GM12878 (cell line): ENCODE measurements around the gene MRPL36. TPM values are rescaled to one million over a fixed set of nuclear protein-coding genes. Genes with fewer than 3 reads are reported as not detected.

Experiments used
- ATAC-seq: fragments of 200-7000 bp; cut with Tn5 transposase; 3 replicates; pipeline ENCODE4 v1.9.1; 2020; ENCODE audit warnings: mild to moderate bottlenecking, moderate library complexity
- BruUV-seq: library from RNA; stranded (reverse); fragments of 400-500 nt; replicated peaks from 2 replicates; lab custom pipeline; 2021; lab: Mats Ljungman, UMichigan
- CTCF ChIA-PET: fragments of 300-600 bp; sonication (Branson Sonifier 250); formaldehyde crosslinking; extraction: SDS; loops from one replicate; lab custom pipeline; 2021; ENCODE audit warnings: inconsistent platforms; lab: Yijun Ruan, JAX
- POLR2A ChIA-PET: fragments of 350-600 bp; formaldehyde crosslinking; extraction: SDS; loops from one replicate; lab custom pipeline; 2021; ENCODE audit warnings: inconsistent platforms; lab: Charles Lee
- RAD21 ChIA-PET: fragments of 300-600 bp; sonication (Branson Sonifier 250); formaldehyde crosslinking; loops from one replicate; lab custom pipeline; 2023; ENCODE audit warnings: antibody characterized with exemption; ENCODE audit not compliant: unreplicated experiment; lab: Charles Lee
- SMC1A ChIA-PET: fragments of 300-600 bp; sonication (Branson Sonifier 250); formaldehyde crosslinking; loops from one replicate; lab custom pipeline; 2023; ENCODE audit not compliant: unreplicated experiment, uncharacterized antibody; lab: Charles Lee
- DNase-seq: peaks from one replicate; pipeline ENCODE4 v3.0.0-alpha.2; 2011; ENCODE audit warnings: low read depth, low spot score
- FAIRE-seq: peaks from 3 replicates; lab custom pipeline; 2011; peaks lifted over from hg19 to GRCh38; lab: Jason Lieb, UNC
- H2AFZ ChIP-seq: 2 replicates; pipeline ENCODE4 v1.6.0; 2011; ENCODE audit warnings: low read depth, low read length, control low read depth; ENCODE audit not compliant: control insufficient read depth
- H3K27ac ChIP-seq: 2 replicates; pipeline ENCODE4 v1.5.1; 2011; ENCODE audit warnings: control low read depth; ENCODE audit not compliant: control insufficient read depth, insufficient read depth
- H3K27me3 ChIP-seq, 2 experiments: replicated peaks in 1 of 2; 2 replicates each; pipeline versions ENCODE4 v1.6.0 to v1.6.1; 2011; ENCODE audit warnings: low read length in 1 of 2; ENCODE audit not compliant: control insufficient read depth in 2 of 2, insufficient read depth in 2 of 2
- H3K36me3 ChIP-seq, 2 experiments: 2 replicates each; pipeline ENCODE4 v1.5.1; 2011; ENCODE audit warnings: low read length in 1 of 2; ENCODE audit not compliant: control insufficient read depth in 2 of 2, insufficient read depth in 2 of 2
- H3K4me1 ChIP-seq: 2 replicates; pipeline ENCODE4 v1.6.1; 2011; ENCODE audit warnings: mild to moderate bottlenecking, low read length, moderate library complexity, mixed read lengths; ENCODE audit not compliant: control insufficient read depth, insufficient read depth
- H3K4me2 ChIP-seq: 2 replicates; pipeline ENCODE4 v1.6.0; 2011; ENCODE audit warnings: control low read depth; ENCODE audit not compliant: control insufficient read depth, insufficient read depth
- H3K4me3 ChIP-seq: fragments of 200-600 bp; sonication (generic); 2 replicates; pipeline ENCODE4 v1.5.1; 2016
- H3K79me2 ChIP-seq: 2 replicates; pipeline ENCODE4 v1.6.0; 2011; ENCODE audit warnings: low read length; ENCODE audit not compliant: control insufficient read depth, insufficient read depth
- H3K9ac ChIP-seq: 2 replicates; pipeline ENCODE4 v1.8.0; 2011; ENCODE audit warnings: low read length, control low read depth, mixed read lengths; ENCODE audit not compliant: control insufficient read depth, insufficient read depth
- H3K9me3 ChIP-seq: replicated peaks from 3 replicates; pipeline ENCODE4 v1.5.1; 2011; ENCODE audit warnings: mild to moderate bottlenecking, low read length; ENCODE audit not compliant: control insufficient read depth, insufficient read depth
- H4K20me1 ChIP-seq: 2 replicates; pipeline ENCODE4 v1.6.0; 2011; ENCODE audit not compliant: control insufficient read depth, insufficient read depth
- EP300 ChIP-seq, 2 experiments: fragments of 150-350 bp in 1 of 2; IDR thresholded peaks; 2 replicates each; pipeline ENCODE4 v1.6.1; 2011 to 2012; ENCODE audit warnings: low read depth in 2 of 2, low read length in 2 of 2, borderline replicate concordance in 1 of 2, improper control_type of control experiment in 1 of 2, inconsistent platforms in 1 of 2; ENCODE audit not compliant: control insufficient read depth in 1 of 2
- MYB ChIP-seq: fragments of 150-350 bp; IDR thresholded peaks from 2 replicates; pipeline ENCODE4 v1.6.1; 2014; ENCODE audit warnings: mild to moderate bottlenecking, low read depth, low read length, borderline replicate concordance
- POLR2A ChIP-seq: IDR thresholded peaks from 2 replicates; pipeline ENCODE4 v1.6.1; 2011; ENCODE audit warnings: low read depth, mild to moderate bottlenecking, low read length
- SIX5 ChIP-seq: IDR thresholded peaks from 2 replicates; pipeline ENCODE4 v1.6.1; 2011; ENCODE audit warnings: mild to moderate bottlenecking, low read depth, low read length, moderate library complexity; ENCODE audit not compliant: severe bottlenecking
- SPI1 ChIP-seq: IDR thresholded peaks from 2 replicates; pipeline ENCODE4 v1.6.1; 2011; ENCODE audit warnings: low read depth, mild to moderate bottlenecking, low read length, moderate library complexity, borderline replicate concordance; ENCODE audit not compliant: insufficient read depth
- ZBTB4 ChIP-seq: fragments of 450-650 bp; formaldehyde crosslinking; IDR thresholded peaks from 2 replicates; pipeline ENCODE4 v1.4.0; 2022; ENCODE audit warnings: mild to moderate bottlenecking, moderate library complexity
- WGBS: methylation state at CpG from one replicate; pipeline ENCODE4 v1.1.6; 2016; ENCODE audit warnings: low lambda C conversion rate; ENCODE audit not compliant: insufficient replicate concordance, insufficient coverage; ENCODE audit errors: missing lambda C conversion rate; 5-methylcytosine and 5-hydroxymethylcytosine counted together
- in situ Hi-C: fragments of 300-500 bp; cut with MboI; formaldehyde crosslinking; loops from 9 replicates; pipeline ENCODE4 v1.14.3; 2018; ENCODE audit warnings: mixed read lengths
- intact Hi-C: fragments of 100-400 bp; cut with micrococcal nuclease; formaldehyde crosslinking; loops from one replicate; pipeline ENCODE4 v1.14.2; 2022; ENCODE audit not compliant: unreplicated experiment
- polyA plus RNA-seq, 11 experiments: library from polyadenylated mRNA; depleted of rRNA in 4 of 11; unstranded in 6 of 11; stranded (reverse) in 5 of 11; fragments of >200 nt; fragmentation: Nextera tagmentation in 4 of 11; fragmentation: Illumina TruSeq in 1 of 11; extraction: Ambion mirVana in 4 of 11; extraction: Trizol in 1 of 11; gene quantifications; 1 replicate in 1 of 11; 2 replicates in 10 of 11; pipeline versions ENCODE4 v1.2.1 to v1.2.3, GENCODE V29; 2011 to 2016; ENCODE audit warnings: inconsistent platforms in 2 of 11, missing spikeins in 2 of 11, low read depth in 1 of 11
- total RNA-seq, 4 experiments: library from RNA; depleted of rRNA in 3 of 4; stranded (reverse); fragments of >200 nt in 3 of 4; fragmentation: Illumina TruSeq in 1 of 4; extraction: Trizol in 1 of 4; gene quantifications; 2 replicates each; pipeline versions ENCODE4 v1.2.1 to v1.2.3, GENCODE V29; 2013 to 2021

The MRPL36 gene
- total and polyA plus RNA-seq, 10 of the 15 experiments (the other 5 are each of a cell fraction or from before 2014, with no cell fraction given) = 89.2 to 559 (median 152) TPM

- TF ChIP-seq ZBTB4 (CRISPR knock-in tag) (peak; percentile 63; the same call in 1 of the 2 replicates), MYB (no peak), EP300 (IDR thresholded peaks at IDR 0.05; ENCODE audit: borderline replicate concordance in 1 of 2, control insufficient read depth in 1 of 2, low read depth in 2 of 2, low read length in 2 of 2) (no peak), POLR2A (no peak)
Measured at GRCh38 chr5:1782385-1783215, 17.0 kb downstream of the MRPL36 start (continued).

- DNase-seq (no peak), FAIRE-seq (no peak), ATAC-seq (no peak)
- no peaks in the 10 kb centered on the region for H3K36me3 ChIP-seq
- 54% methylated on average over 9 of the region's 9 CpGs for WGBS
- CTCF ChIA-PET = interaction anchor here (1.1 to 1.4 kb wide), 3 partner anchors 9 to 13 kb away, joined by 3 to 4 read pairs (median 3); no protein-coding TSS in a partner anchor
- H3K4me3 ChIP-seq = no peak overlapping the region
- intact Hi-C loops (loop anchor here (2.0 kb wide), 1 partner anchor 19 kb away; the partner anchor contains the start of gene NDUFS6), in situ Hi-C loops (no loop called here)
- RAD21 ChIA-PET = interaction anchor here (1.2 to 3.3 kb wide), 3 partner anchors 11 to 19 kb away, joined by 3 to 22 read pairs (median 4); partner anchors contain the start of gene MRPL36
- no peaks in the 10 kb centered on the region for H4K20me1 ChIP-seq
- H3K79me2 ChIP-seq = no peaks in the 10 kb centered on the region
- no TSS peak for BruUV-seq
- peak overlapping the region; percentile 78 for H3K4me2 ChIP-seq
- SMC1A ChIA-PET = interaction anchor here (0.9 to 2.7 kb wide), 3 partner anchors 11 to 19 kb away, joined by 4 to 12 read pairs (median 9); partner anchors contain the start of genes MRPL36 and NDUFS6
- H3K9me3 ChIP-seq = no peaks in the 10 kb centered on the region
- 0 out of 2 replicates have a peak, but pooled peaks have one; percentile 6 for TF ChIP-seq SPI1
- TF ChIP-seq SIX5 = no peak
- peaks cover 35% of the 10 kb centered on the region for H3K4me1 ChIP-seq
- H3K27ac ChIP-seq = peak overlapping the region; percentile 75
- POLR2A ChIA-PET = interaction anchor here (1.4 to 1.6 kb wide), 2 partner anchors 13 to 19 kb away, joined by 3 to 7 read pairs; partner anchors contain the start of gene NDUFS6
- H3K27me3 ChIP-seq = no peaks in the 10 kb centered on the region
- H3K9ac ChIP-seq = peak overlapping the region; percentile 59; the same call in 1 of the 2 replicates
- H2AFZ ChIP-seq = peak overlapping the region; percentile 45
Measured at GRCh38 chr5:1781726-1782384, 17.8 kb downstream of the MRPL36 start.
